Measurements from ENCODE around the gene BTF3L4. TPM values are rescaled to one million over a fixed set of nuclear protein-coding genes. Genes with fewer than 3 reads are reported as not detected.

Gene BTF3L4
- total and polyA plus RNA-seq, 2 experiments from 2014 or later: 112 to 154 TPM

GRCh38 chr1:52007215-52008002 is 48.7 kb upstream of the BTF3L4 start:
- H3K27ac Mint-ChIP-seq: peak overlapping the region; percentile 67
- no peak for TF ChIP-seq REST (IDR thresholded peaks at IDR 0.05; ENCODE audit: unreplicated experiment)
- TF ChIP-seq CREB1 (CRISPR knock-in tag; IDR thresholded peaks at IDR 0.05; ENCODE audit: low read depth): no peak
- TF ChIP-seq CTCF (conservative IDR thresholded peaks at IDR 0.05; ENCODE audit: low read depth in 2 of 2): no peak
- Histone ChIP-seq H4K20me1 (replicated peaks; ENCODE audit: insufficient read depth) (no peaks in the 10 kb centered on the region), H3K36me3 (ENCODE audit: insufficient read depth) (no peaks in the 10 kb centered on the region), H3K4me1 (ENCODE audit: insufficient read depth) (peaks cover 33% of the 10 kb centered on the region), H3K4me3 (peak overlapping the region; percentile 30), H3K27me3 (ENCODE audit: insufficient read depth) (no peaks in the 10 kb centered on the region), H3K79me2 (replicated peaks; ENCODE audit: insufficient read depth) (no peaks in the 10 kb centered on the region), H3K27ac (ENCODE audit: low read depth) (peak overlapping the region; percentile 98), H2AFZ (peak overlapping the region; percentile 82), H3K9me2 (ENCODE audit: insufficient read depth) (no peaks in the 10 kb centered on the region), H3F3A (replicated peaks; ENCODE audit: low read depth) (peaks cover 10% of the 10 kb centered on the region; the same call in 1 of the 2 replicates), H3K4me2 (peak overlapping the region; percentile 68)
- no peak for ATAC-seq
- H3K27me3 Mint-ChIP-seq (ENCODE audit: insufficient read depth, low read depth, poor library complexity): peaks cover 6% of the 10 kb centered on the region
- H3K36me3 Mint-ChIP-seq (ENCODE audit: low read depth): no peaks in the 10 kb centered on the region
- H3K4me1 Mint-ChIP-seq: peaks cover 21% of the 10 kb centered on the region
- H3K9me3 Mint-ChIP-seq: no peaks in the 10 kb centered on the region
- peak overlapping the region; percentile 32; the same call in 1 of the 3 replicates for H3K4me3 Mint-ChIP-seq
- no peak for DNase-seq (ENCODE audit: low spot score)

GRCh38 chr1:52008071-52008809 is 47.9 kb upstream of the BTF3L4 start:
- Mint-ChIP-seq H3K9me3 (no peaks in the 10 kb centered on the region), H3K27ac (0 out of 2 replicates have a peak overlapping the region, but pooled peaks have one; percentile 48), H3K4me1 (peaks cover 21% of the 10 kb centered on the region), H3K27me3 (ENCODE audit: insufficient read depth, low read depth, poor library complexity) (peaks cover 6% of the 10 kb centered on the region), H3K36me3 (ENCODE audit: low read depth) (no peaks in the 10 kb centered on the region), H3K4me3 (no peak overlapping the region)
- Histone ChIP-seq H3K9me2 (ENCODE audit: insufficient read depth) (no peaks in the 10 kb centered on the region), H3K27me3 (ENCODE audit: insufficient read depth) (no peaks in the 10 kb centered on the region), H3K4me2 (no peak overlapping the region), H3K79me2 (replicated peaks; ENCODE audit: insufficient read depth) (no peaks in the 10 kb centered on the region), H4K20me1 (replicated peaks; ENCODE audit: insufficient read depth) (no peaks in the 10 kb centered on the region), H3K4me1 (ENCODE audit: insufficient read depth) (peaks cover 33% of the 10 kb centered on the region), H3F3A (replicated peaks; ENCODE audit: low read depth) (peaks cover 10% of the 10 kb centered on the region; the same call in 1 of the 2 replicates), H3K36me3 (ENCODE audit: insufficient read depth) (no peaks in the 10 kb centered on the region), H2AFZ (peak overlapping the region; percentile 24; the same call in 1 of the 2 replicates), H3K27ac (ENCODE audit: low read depth) (0 out of 2 replicates have a peak overlapping the region, but pooled peaks have one; percentile 98), H3K4me3 (no peak overlapping the region)
- ATAC-seq (no peak), DNase-seq (ENCODE audit: low spot score) (no peak)
- no peak for TF ChIP-seq ZNF462 (CRISPR knock-in tag; IDR thresholded peaks at IDR 0.05)
- no peak for TF ChIP-seq ETS1 (IDR thresholded peaks at IDR 0.05)
